Suprapubic skin (tissue), 4 donors: ENCODE data around the gene FAM204A.

ENCODE experiments used
- CTCF ChIP-seq, 2 donors: fragments of 200-600 bp in 1 of 2; fragments of 450-650 bp in 1 of 2; sonication (generic) in 1 of 2; IDR thresholded peaks; one replicate each; pipeline ENCODE4 v1.5.1; 2016 to 2019; ENCODE audit warnings: antibody characterized with exemption in 2 of 2, mild to moderate bottlenecking in 1 of 2, moderate library complexity in 1 of 2
- EP300 ChIP-seq: sonication (generic); formaldehyde crosslinking; IDR thresholded peaks from one replicate; pipeline ENCODE4 v1.6.1; 2017; ENCODE audit warnings: antibody characterized with exemption
- POLR2A ChIP-seq, 2 donors: fragments of 450-650 bp; IDR thresholded peaks; one replicate each; pipeline ENCODE4 v1.6.1; 2017; ENCODE audit warnings: antibody characterized with exemption in 2 of 2, mild to moderate bottlenecking in 2 of 2, moderate library complexity in 2 of 2
- POLR2AphosphoS5 ChIP-seq, 3 donors: sonication (generic); formaldehyde crosslinking; IDR thresholded peaks; one replicate each; pipeline ENCODE4 v1.6.1; 2017; ENCODE audit warnings: antibody characterized with exemption in 3 of 3

- TF ChIP-seq POLR2AphosphoS5 (IDR thresholded peaks at IDR 0.05) (no peak), POLR2A (IDR thresholded peaks at IDR 0.05) (no peak), CTCF (IDR thresholded peaks at IDR 0.05) (no peak), EP300 (no peak)
These were observed 65.9 kb downstream of the FAM204A start for GRCh38 chr10:118276204-118276603.
